A549 (cell line): ENCODE results near the gene FLNB.

Source experiments
- CEBPB ChIP-seq, 2 experiments: fragments of >200 bp in 1 of 2; sonication (Bioruptor Twin) in 1 of 2; formaldehyde crosslinking in 1 of 2; IDR thresholded peaks; 2 replicates each; pipeline ENCODE4 v1.6.1; 2012 to 2016
- ELK1 ChIP-seq: fragments of 150-350 bp; IDR thresholded peaks from 2 replicates; pipeline ENCODE4 v1.6.1; 2014; ENCODE audit warnings: low read depth, mild to moderate bottlenecking, low read length
- ZFP36 ChIP-seq: fragments of 450-650 bp; IDR thresholded peaks from 2 replicates; pipeline ENCODE4 v1.6.1; 2014; ENCODE audit warnings: borderline replicate concordance; ENCODE audit not compliant: partially characterized antibody

- TF ChIP-seq ZFP36, result no peak
- TF ChIP-seq CEBPB (IDR thresholded peaks at IDR 0.05), result no peak
- no peak for TF ChIP-seq ELK1
These were observed 7.3 kb downstream of the FLNB start for GRCh38 chr3:58015520-58015915.
